Measurements from ENCODE around the gene PRKCQ.

Gene PRKCQ

GRCh38 chr10:6564367-6564766, 15.7 kb downstream of the PRKCQ start:
- DNase-seq = no peak

- DNase-seq = no peak
Observed at GRCh38 chr10:6563731-6564130, 16.3 kb downstream of the PRKCQ start.

- DNase-seq = peak; percentile 76
Observed at GRCh38 chr10:6563075-6563474, 17.0 kb downstream of the PRKCQ start.

- no peak for DNase-seq
Observed at GRCh38 chr10:6562221-6562620, 17.9 kb downstream of the PRKCQ start.

- DNase-seq = no peak
Observed at GRCh38 chr10:6561552-6561951, 18.5 kb downstream of the PRKCQ start.

GRCh38 chr10:6558759-6559461, 21.2 kb downstream of the PRKCQ start:
- peak; percentile 23 for DNase-seq

GRCh38 chr10:6558272-6558671, 21.8 kb downstream of the PRKCQ start:
- no peak for DNase-seq

- DNase-seq = no peak
Observed at GRCh38 chr10:6553937-6554336, 26.1 kb downstream of the PRKCQ start.

- peak; percentile 70 for DNase-seq
Observed at GRCh38 chr10:6543431-6544005, 36.6 kb downstream of the PRKCQ start.

GRCh38 chr10:6542999-6543430, 37.1 kb downstream of the PRKCQ start:
- peak; percentile 49 for DNase-seq

GRCh38 chr10:6539833-6540232, 40.2 kb downstream of the PRKCQ start:
- no peak for DNase-seq

GRCh38 chr10:6537770-6538169, 42.3 kb downstream of the PRKCQ start:
- no peak for DNase-seq

- DNase-seq = no peak
Observed at GRCh38 chr10:6536102-6536501, 44.0 kb downstream of the PRKCQ start.

- DNase-seq = no peak
Observed at GRCh38 chr10:6535156-6535764, 44.8 kb downstream of the PRKCQ start.

- peak; percentile 34 for DNase-seq
Observed at GRCh38 chr10:6532321-6532720, 47.8 kb downstream of the PRKCQ start.

- no peak for DNase-seq
Observed at GRCh38 chr10:6530966-6531365, 49.1 kb downstream of the PRKCQ start.

GRCh38 chr10:6530211-6530840, 49.8 kb downstream of the PRKCQ start:
- peak; percentile 83 for DNase-seq

- DNase-seq = no peak
Observed at GRCh38 chr10:6528198-6528950, 51.7 kb downstream of the PRKCQ start.

GRCh38 chr10:6525599-6526165, 54.4 kb downstream of the PRKCQ start:
- no peak for DNase-seq

- no peak for DNase-seq
Observed at GRCh38 chr10:6522230-6522629, 57.8 kb downstream of the PRKCQ start.

- no peak for DNase-seq
Observed at GRCh38 chr10:6520138-6520537, 59.9 kb downstream of the PRKCQ start.

GRCh38 chr10:6518791-6519429, 61.2 kb downstream of the PRKCQ start:
- DNase-seq = no peak
